ENCODE measurements around the gene USHBP1. TPM values are rescaled to one million over a fixed set of nuclear protein-coding genes. Genes with fewer than 3 reads are reported as not detected.

USHBP1 gene
- total and polyA plus RNA-seq, 2 of the 13 experiments (the other 11 are each of a cell fraction or from before 2014, with no cell fraction given), result 0.15 to 1.5 TPM

GRCh38 chr19:17243830-17244617 lies 20.5 kb downstream of the USHBP1 start (continued):
- TF ChIP-seq ZNF557 (CRISPR knock-in tag; IDR thresholded peaks at IDR 0.05) (no peak), NFIB (CRISPR knock-in tag; IDR thresholded peaks at IDR 0.05; ENCODE audit: borderline replicate concordance) (no peak), TAF15 (IDR thresholded peaks at IDR 0.05; ENCODE audit: low read depth, low read length, poor library complexity, severe bottlenecking) (no peak), ZNF605 (CRISPR knock-in tag; IDR thresholded peaks at IDR 0.05) (no peak), MLXIP (CRISPR knock-in tag; IDR thresholded peaks at IDR 0.05; ENCODE audit: borderline replicate concordance) (no peak), JUN (CRISPR knock-in tag; IDR thresholded peaks at IDR 0.05) (no peak), PITX1 (CRISPR knock-in tag; IDR thresholded peaks at IDR 0.05) (peak; percentile 39; the same call in 1 of the 2 replicates), FOXA1 (IDR thresholded peaks at IDR 0.05) (no peak), FOXA1 (CRISPR knock-in tag; IDR thresholded peaks at IDR 0.05) (no peak), TAF1 (CRISPR knock-in tag; IDR thresholded peaks at IDR 0.05) (peak; percentile 71; the same call in 1 of the 2 replicates), DPF2 (CRISPR knock-in tag; IDR thresholded peaks at IDR 0.05; ENCODE audit: borderline replicate concordance, low read depth) (no peak), ZNF577 (CRISPR knock-in tag; IDR thresholded peaks at IDR 0.05; ENCODE audit: borderline replicate concordance, low read depth) (no peak), ZNF782 (CRISPR knock-in tag; IDR thresholded peaks at IDR 0.05; ENCODE audit: borderline replicate concordance) (peak; percentile 11; the same call in 1 of the 2 replicates), ZNF83 (CRISPR knock-in tag; IDR thresholded peaks at IDR 0.05; ENCODE audit: borderline replicate concordance) (no peak), SKI (IDR thresholded peaks at IDR 0.05; ENCODE audit: partially characterized antibody) (peak; percentile 98), MXD4 (CRISPR knock-in tag; IDR thresholded peaks at IDR 0.05) (0 out of 2 replicates have a peak, but pooled peaks have one; percentile 27), ZFAT (CRISPR knock-in tag; conservative IDR thresholded peaks at IDR 0.05) (no peak)
- TF ChIP-seq, protein P1, sequence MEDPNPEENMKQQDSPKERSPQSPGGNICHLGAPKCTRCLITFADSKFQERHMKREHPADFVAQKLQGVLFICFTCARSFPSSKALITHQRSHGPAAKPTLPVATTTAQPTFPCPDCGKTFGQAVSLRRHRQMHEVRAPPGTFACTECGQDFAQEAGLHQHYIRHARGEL (CRISPR knock-in tag; IDR thresholded peaks at IDR 0.05), result no peak
- TF ChIP-seq, protein P2, sequence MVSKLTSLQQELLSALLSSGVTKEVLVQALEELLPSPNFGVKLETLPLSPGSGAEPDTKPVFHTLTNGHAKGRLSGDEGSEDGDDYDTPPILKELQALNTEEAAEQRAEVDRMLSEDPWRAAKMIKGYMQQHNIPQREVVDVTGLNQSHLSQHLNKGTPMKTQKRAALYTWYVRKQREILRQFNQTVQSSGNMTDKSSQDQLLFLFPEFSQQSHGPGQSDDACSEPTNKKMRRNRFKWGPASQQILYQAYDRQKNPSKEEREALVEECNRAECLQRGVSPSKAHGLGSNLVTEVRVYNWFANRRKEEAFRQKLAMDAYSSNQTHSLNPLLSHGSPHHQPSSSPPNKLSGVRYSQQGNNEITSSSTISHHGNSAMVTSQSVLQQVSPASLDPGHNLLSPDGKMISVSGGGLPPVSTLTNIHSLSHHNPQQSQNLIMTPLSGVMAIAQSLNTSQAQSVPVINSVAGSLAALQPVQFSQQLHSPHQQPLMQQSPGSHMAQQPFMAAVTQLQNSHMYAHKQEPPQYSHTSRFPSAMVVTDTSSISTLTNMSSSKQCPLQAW (CRISPR knock-in tag; IDR thresholded peaks at IDR 0.05), result 0 out of 2 replicates have a peak, but pooled peaks have one; percentile 44
- TF ChIP-seq, protein P3, sequence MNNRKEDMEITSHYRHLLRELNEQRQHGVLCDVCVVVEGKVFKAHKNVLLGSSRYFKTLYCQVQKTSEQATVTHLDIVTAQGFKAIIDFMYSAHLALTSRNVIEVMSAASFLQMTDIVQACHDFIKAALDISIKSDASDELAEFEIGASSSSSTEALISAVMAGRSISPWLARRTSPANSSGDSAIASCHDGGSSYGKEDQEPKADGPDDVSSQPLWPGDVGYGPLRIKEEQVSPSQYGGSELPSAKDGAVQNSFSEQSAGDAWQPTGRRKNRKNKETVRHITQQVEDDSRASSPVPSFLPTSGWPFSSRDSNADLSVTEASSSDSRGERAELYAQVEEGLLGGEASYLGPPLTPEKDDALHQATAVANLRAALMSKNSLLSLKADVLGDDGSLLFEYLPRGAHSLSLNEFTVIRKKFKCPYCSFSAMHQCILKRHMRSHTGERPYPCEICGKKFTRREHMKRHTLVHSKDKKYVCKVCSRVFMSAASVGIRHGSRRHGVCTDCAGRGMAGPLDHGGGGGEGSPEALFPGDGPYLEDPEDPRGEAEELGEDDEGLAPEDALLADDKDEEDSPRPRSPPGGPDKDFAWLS (CRISPR knock-in tag; IDR thresholded peaks at IDR 0.05; ENCODE audit: borderline replicate concordance), result no peak; the same call in 1 of the 2 replicates

Measured in HepG2 (cell line).